ENCODE results near the gene SLCO2B1.

Gene SLCO2B1

GRCh38 chr11:75248924-75249256, 98.0 kb downstream of the SLCO2B1 start:
- DNase-seq (ENCODE audit: low read depth), result no peak

DNA sequence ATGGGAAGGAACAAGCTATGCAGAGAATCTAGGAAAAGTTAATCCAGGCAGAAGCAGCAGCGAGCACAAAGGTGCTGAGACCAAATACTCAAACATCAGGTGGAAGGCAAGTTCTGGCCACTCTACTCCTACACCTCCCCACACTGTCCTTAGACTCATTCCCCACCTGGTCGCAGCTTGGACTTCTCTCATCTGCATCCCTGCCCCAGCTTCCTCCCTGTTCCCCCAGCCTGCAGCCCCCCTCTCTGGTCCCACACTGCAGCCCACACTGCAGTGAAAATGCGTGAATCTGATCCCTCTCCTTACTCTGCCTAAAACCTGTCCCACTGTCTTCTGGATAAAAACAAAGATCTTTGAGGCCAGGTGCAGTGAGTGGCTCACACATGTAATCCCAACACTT, 98.8 kb downstream of the SLCO2B1 start:
- DNase-seq (ENCODE audit: low read depth), result no peak

GRCh38 chr11:75254326-75254725, 103.4 kb downstream of the SLCO2B1 start:
- DNase-seq (ENCODE audit: low read depth), result no peak
